Transverse colon (tissue), 3 donors: Measurements from ENCODE around the gene CADPS.

Experiments
- CTCF ChIP-seq, 5 experiments: fragments of 200-600 bp in 3 of 5; fragments of 450-650 bp in 2 of 5; sonication (generic) in 3 of 5; IDR thresholded peaks; 1 replicate in 2 of 5; 2 replicates in 3 of 5; pipeline ENCODE4 v1.5.1; 2016 to 2017; ENCODE audit warnings: antibody characterized with exemption in 5 of 5, inconsistent platforms in 3 of 5, mild to moderate bottlenecking in 2 of 5, moderate library complexity in 1 of 5
- POLR2A ChIP-seq: fragments of 450-650 bp; IDR thresholded peaks from one replicate; pipeline ENCODE4 v1.6.1; 2016; ENCODE audit warnings: antibody characterized with exemption, mild to moderate bottlenecking, moderate library complexity

GRCh38 chr3:62644493-62644892, 230.7 kb downstream of the CADPS start:
- TF ChIP-seq CTCF (IDR thresholded peaks at IDR 0.05) (no peak), POLR2A (no peak)
